Testis (tissue), 3 donors: ENCODE measurements around the gene GDPD5. TPM values are rescaled to one million over a fixed set of nuclear protein-coding genes. Genes with fewer than 3 reads are reported as not detected.

Experiments used
- DNase-seq: peaks from one replicate; pipeline ENCODE4 v3.0.0-alpha.2; 2019
- H3K27ac ChIP-seq, 2 donors: fragments of 200-600 bp; sonication (generic); one replicate each; pipeline ENCODE4 v1.5.1; 2019
- H3K27me3 ChIP-seq: fragments of 200-600 bp; sonication (generic); one replicate; pipeline ENCODE4 v1.5.1; 2019
- H3K36me3 ChIP-seq: fragments of 200-600 bp; sonication (generic); one replicate; pipeline ENCODE4 v1.5.1; 2017; ENCODE audit warnings: low read depth; ENCODE audit errors: missing control alignments
- H3K4me1 ChIP-seq: fragments of 200-600 bp; sonication (generic); one replicate; pipeline ENCODE4 v1.5.1; 2019
- H3K4me3 ChIP-seq, 2 donors: fragments of 200-600 bp; sonication (generic); one replicate each; pipeline ENCODE4 v1.5.1; 2017 to 2019
- H3K9me3 ChIP-seq: fragments of 200-600 bp; sonication (generic); one replicate; pipeline ENCODE4 v1.5.1; 2017
- CTCF ChIP-seq, 3 experiments: fragments of 450-650 bp in 2 of 3; fragments of 200-600 bp in 1 of 3; sonication (generic) in 1 of 3; IDR thresholded peaks; one replicate each; pipeline ENCODE4 v1.5.1; 2016 to 2019; ENCODE audit warnings: antibody characterized with exemption in 3 of 3, mild to moderate bottlenecking in 2 of 3, moderate library complexity in 1 of 3
- POLR2A ChIP-seq: fragments of 450-650 bp; IDR thresholded peaks from one replicate; pipeline ENCODE4 v1.6.1; 2017; ENCODE audit warnings: antibody characterized with exemption, mild to moderate bottlenecking, moderate library complexity
- WGBS, 2 donors: methylation state at CpG; one replicate each; pipeline ENCODE4 v1.1.5; 2018; 5-methylcytosine and 5-hydroxymethylcytosine counted together
- intact Hi-C: fragments of 100-400 bp; cut with DNase I; formaldehyde crosslinking; loops from one replicate; pipeline ENCODE4 v1.15.1; 2023; ENCODE audit warnings: low total_unique reads
- polyA plus RNA-seq: library from polyadenylated mRNA; stranded (reverse); fragments of 350-450 nt; fragmentation: Illumina TruSeq; extraction: RNeasy Lipid Tissue Mini Kit (QIAGEN cat#74804); gene quantifications from one replicate; pipeline ENCODE4 v1.2.3, GENCODE V29; 2014; ENCODE audit warnings: low read depth, low replicate concordance; ENCODE audit not compliant: insufficient read depth
- total RNA-seq, 2 donors: library from RNA; depleted of rRNA; stranded (reverse); fragments of >200 nt; gene quantifications; one replicate each; pipeline ENCODE4 v1.2.3, GENCODE V29; 2016

Gene GDPD5
- total and polyA plus RNA-seq, 3 donors from 2014 or later = 43.3 to 99.5 (median 65.8) TPM

- no peaks in the 10 kb centered on the region for H3K27me3 ChIP-seq
- H3K4me1 ChIP-seq = no peaks in the 10 kb centered on the region
- no peaks in the 10 kb centered on the region for H3K9me3 ChIP-seq
- peak; percentile 94 for DNase-seq
- H3K4me3 ChIP-seq = peak overlapping the region; percentile 34 to 51
- WGBS, 2 donors = 22 to 24% methylated on average over 22 to 32 of the region's 32 CpGs
- intact Hi-C loops = no loop called here
- TF ChIP-seq CTCF (IDR thresholded peaks at IDR 0.05) = no peak
- no peak for TF ChIP-seq POLR2A
- peak overlapping the region in 1 of 2 donors; percentile 41 for H3K27ac ChIP-seq
- H3K36me3 ChIP-seq = no peaks in the 10 kb centered on the region
These were observed 97.4 kb downstream of the GDPD5 start for GRCh38 chr11:75428281-75428724.

DNA sequence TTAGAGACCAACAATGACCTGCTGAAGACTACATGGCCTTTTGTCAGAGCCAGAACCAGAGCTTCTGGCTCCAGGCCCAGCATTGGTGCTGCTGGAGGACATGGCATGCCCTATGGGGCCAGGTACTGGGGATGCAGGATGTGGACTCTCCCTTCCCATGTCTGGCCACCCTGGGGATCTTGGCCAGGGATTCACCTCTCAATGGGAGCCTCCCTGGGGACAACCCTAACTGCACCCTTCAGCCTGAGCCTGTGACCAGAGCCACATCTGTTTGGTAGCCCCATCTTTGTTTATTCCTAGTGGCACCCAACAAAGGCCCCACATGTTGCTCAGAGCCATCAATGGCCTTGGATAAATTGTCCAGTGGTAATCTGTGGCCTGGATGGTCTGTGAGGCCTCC, 98.6 kb downstream of the GDPD5 start:
- Histone ChIP-seq H3K27me3 (no peaks in the 10 kb centered on the region), H3K36me3 (no peaks in the 10 kb centered on the region), H3K4me3 (no peak overlapping the region), H3K27ac (no peak overlapping the region), H3K9me3 (no peaks in the 10 kb centered on the region), H3K4me1 (no peaks in the 10 kb centered on the region)
- intact Hi-C loops = no loop called here
- TF ChIP-seq POLR2A (no peak), CTCF (IDR thresholded peaks at IDR 0.05) (no peak)
- DNase-seq = no peak

DNA sequence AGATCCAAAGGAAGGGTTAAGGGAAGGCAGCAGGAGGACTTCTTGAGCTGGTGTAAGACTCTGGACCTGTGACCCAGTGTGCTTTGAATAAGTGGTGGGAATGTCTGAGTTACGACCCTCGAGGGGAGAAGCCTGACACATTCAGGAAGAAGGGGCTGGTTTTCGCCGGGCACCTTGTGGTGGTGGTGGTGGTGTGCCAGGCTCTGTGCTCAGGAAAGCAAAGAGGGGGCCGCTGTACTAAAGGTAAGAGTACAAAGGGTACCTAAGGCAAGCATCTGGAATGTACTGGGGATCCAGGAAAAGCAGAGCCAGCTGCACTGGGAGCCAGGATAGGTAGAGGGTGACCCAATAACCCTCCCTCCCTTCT, 99.0 kb downstream of the GDPD5 start:
- WGBS, 2 donors = 81 to 82% methylated on average over 5 of the region's 5 CpGs
- TF ChIP-seq POLR2A = no peak
- no peak for TF ChIP-seq CTCF (IDR thresholded peaks at IDR 0.05)
- Histone ChIP-seq H3K36me3 (no peaks in the 10 kb centered on the region), H3K27me3 (no peaks in the 10 kb centered on the region), H3K4me1 (no peaks in the 10 kb centered on the region), H3K4me3 (no peak overlapping the region), H3K9me3 (no peaks in the 10 kb centered on the region), H3K27ac (no peak overlapping the region)
- intact Hi-C loops = no loop called here
- no peak for DNase-seq

- TF ChIP-seq CTCF (IDR thresholded peaks at IDR 0.05) (no peak), POLR2A (no peak)
- Histone ChIP-seq H3K4me1 (peaks cover 6% of the 10 kb centered on the region), H3K9me3 (no peaks in the 10 kb centered on the region), H3K4me3 (no peak overlapping the region), H3K27ac (no peak overlapping the region), H3K36me3 (no peaks in the 10 kb centered on the region), H3K27me3 (no peaks in the 10 kb centered on the region)
- 76 to 83% methylated on average over 10 to 29 of the region's 29 CpGs for WGBS, 2 donors
- intact Hi-C loops = no loop called here
- DNase-seq = no peak
These were observed 100.3 kb downstream of the GDPD5 start for GRCh38 chr11:75425422-75425821.

DNA sequence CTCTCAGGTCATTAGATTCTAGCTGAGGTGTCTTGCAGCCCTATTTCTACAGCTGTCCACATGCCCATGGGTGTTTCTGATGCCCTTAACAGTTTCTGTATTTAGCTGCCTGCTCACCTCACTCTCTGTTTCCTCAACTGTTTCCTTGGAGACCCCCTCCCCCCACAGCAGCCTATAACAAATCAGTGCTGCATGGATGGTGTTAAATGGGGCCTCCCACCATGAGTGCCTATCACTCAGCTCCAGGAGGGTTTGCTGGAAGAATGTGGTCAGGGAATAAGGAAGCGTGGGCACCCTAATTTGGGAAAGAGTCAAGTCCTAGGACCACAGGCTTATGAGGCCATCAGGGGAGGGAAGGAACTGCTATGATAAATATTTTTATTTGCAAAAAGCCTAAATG, 101.3 kb downstream of the GDPD5 start:
- Histone ChIP-seq H3K27me3 (no peaks in the 10 kb centered on the region), H3K36me3 (no peaks in the 10 kb centered on the region), H3K9me3 (no peaks in the 10 kb centered on the region), H3K4me1 (peaks cover 7% of the 10 kb centered on the region), H3K4me3 (no peak overlapping the region), H3K27ac (no peak overlapping the region)
- intact Hi-C loops = no loop called here
- no peak for DNase-seq
- WGBS, 2 donors = 93 to 100% methylated on average over 1 of the region's 1 CpG
- TF ChIP-seq POLR2A (no peak), CTCF (IDR thresholded peaks at IDR 0.05) (no peak)
